CD4-positive, alpha-beta T cell treated with Interleukin-6 at 100 ng/mL for 8 hours (primary cell): ENCODE measurements around the gene HHAT.
A peak's percentile ranks its signal among the peaks of the same experiment; 100 is the strongest.
"Not testable (repeated sequence)": the region's sequence is repeated elsewhere in the genome, so short reads cannot be mapped to it uniquely, and the experiment has no call there.

Experiments
- DNase-seq: peaks from one replicate; pipeline ENCODE4 v3.0.0-alpha.2; 2020; ENCODE audit warnings: mixed read lengths, low spot score

The HHAT gene

GRCh38 chr1:210647406-210648333, 319.0 kb downstream of the HHAT start:
- DNase-seq = no peak

DNA sequence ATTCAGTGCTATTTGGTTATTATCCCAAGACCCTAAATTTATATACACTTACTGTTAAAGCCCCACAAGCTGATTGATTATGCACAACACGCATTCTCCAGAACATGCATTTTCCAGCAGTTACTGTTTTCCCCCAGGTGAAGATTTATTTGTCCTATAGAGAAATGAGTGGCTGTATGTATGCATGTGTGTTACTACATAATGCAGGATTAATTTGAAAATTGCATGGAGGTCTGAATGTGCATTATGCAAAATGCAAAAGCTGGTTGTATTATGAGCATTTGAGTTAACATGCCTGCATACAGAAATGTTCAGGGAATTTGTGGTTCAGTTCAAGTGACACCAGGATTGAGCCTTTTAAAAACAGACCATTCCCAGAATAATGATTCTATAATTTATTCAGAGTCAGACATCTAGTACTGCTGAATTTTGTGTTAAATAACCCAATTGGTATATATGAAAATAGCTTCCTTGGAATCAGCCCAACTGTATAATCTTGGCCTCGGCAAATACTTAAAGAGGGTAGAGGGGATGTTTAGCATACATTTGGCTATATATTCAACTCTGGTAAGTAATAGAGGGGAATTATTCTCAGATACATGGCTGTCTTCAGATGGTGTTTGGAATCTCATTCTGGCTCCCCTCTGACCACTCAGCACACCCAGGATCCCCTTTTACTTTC, 320.0 kb downstream of the HHAT start:
- DNase-seq = no peak

DNA sequence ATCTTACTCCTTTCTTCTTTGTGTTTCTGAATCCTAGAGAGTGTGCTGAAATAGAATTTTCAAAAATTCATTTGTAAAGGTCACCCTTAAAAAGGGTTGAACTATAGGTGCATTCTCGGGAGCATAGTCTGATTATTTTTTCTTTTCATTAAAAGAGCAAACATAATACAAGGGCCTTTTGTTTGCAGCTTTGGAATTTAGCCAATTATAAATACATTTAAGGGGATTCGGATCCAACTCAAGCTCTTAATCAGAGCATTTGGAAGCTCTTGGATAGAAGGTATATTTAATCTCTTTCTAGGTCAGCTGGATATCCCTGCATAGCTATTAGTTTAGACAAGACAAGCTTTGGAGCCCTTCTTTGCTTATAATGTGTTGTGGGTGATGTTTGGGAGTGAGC, 321.7 kb downstream of the HHAT start:
- no peak for DNase-seq

GRCh38 chr1:210652329-210652954, 323.7 kb downstream of the HHAT start:
- no peak for DNase-seq

DNA sequence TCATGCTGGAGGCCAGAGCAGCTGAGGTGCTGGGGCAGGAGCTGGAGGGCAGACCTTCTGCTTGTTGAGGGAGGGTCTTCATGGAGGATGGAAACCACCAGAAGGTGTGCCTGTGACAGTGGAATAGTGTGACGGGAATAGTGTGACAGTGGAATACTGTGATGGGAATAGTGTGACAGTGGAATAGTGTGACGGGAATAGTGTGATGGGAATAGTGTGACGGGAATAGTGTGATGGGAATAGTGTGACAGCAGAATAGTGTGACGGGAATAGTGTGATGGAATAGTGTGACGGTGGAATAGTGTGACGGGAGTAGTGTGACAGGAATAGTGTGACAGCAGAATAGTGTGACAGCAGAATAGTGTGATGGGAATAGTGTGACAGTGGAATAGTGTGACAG, 325.1 kb downstream of the HHAT start:
- peak; percentile 8 for DNase-seq

GRCh38 chr1:210654176-210654981, 325.7 kb downstream of the HHAT start:
- no peak for DNase-seq

DNA sequence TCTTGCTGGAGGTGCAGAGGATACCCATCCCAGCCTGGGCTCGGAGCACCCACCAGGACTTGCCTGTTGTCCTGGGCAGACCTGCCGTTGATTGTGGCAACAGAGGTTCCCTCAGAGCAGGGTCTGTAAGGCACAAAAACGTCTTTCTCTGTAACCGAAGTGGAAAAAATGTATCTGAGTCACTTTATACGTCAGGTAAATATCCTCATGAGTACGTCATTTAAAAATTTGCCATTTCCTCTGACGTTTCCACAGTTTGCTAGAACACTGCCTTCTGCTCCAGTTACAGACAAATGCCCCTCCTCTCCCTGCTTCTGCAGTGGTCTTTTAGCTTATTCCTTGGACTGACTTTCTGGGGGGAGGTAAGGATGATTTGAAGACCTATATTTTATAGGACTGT, 326.8 kb downstream of the HHAT start:
- DNase-seq = no peak

- DNase-seq = no peak
These were observed 329.1 kb downstream of the HHAT start for GRCh38 chr1:210657806-210658205.

- not testable (repeated sequence) for DNase-seq
These were observed 332.8 kb downstream of the HHAT start for GRCh38 chr1:210661520-210661919.

DNA sequence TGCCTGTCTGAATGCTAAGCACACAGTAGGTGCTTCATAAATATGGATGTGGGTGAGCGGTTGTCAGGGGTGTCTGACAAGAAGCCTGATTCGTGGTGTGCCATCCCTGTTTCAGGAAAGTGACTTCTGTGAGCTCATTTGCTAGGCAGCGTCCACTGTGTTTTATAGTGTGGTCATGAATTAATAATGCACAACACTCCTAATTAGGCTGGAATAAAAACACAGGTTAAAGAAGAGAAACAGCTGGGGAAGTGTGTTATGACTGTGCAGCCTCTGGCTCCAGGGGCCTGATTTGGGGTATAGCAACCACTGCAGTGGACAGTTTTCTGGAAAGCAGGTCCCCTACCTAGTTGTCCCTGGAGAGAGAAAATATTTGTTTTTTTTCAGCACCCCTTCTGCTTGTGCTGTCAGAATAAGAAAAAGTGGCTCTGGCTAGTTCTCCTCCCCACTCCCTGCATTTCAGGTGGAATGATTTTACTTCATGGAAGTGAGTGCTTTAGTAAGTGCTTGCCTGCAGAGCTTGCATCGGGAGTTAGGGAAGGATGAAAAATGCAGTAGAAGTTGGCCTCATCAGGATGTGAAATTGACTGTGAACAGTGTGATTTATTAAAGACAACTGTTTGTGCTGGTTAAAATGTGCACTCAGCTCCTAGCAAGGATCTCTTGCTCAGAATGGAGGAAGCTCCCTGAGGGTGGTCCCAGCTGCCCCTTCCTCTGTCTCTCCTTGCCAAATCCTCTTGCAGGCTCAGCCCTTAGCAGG, 333.8 kb downstream of the HHAT start:
- no peak for DNase-seq

DNA sequence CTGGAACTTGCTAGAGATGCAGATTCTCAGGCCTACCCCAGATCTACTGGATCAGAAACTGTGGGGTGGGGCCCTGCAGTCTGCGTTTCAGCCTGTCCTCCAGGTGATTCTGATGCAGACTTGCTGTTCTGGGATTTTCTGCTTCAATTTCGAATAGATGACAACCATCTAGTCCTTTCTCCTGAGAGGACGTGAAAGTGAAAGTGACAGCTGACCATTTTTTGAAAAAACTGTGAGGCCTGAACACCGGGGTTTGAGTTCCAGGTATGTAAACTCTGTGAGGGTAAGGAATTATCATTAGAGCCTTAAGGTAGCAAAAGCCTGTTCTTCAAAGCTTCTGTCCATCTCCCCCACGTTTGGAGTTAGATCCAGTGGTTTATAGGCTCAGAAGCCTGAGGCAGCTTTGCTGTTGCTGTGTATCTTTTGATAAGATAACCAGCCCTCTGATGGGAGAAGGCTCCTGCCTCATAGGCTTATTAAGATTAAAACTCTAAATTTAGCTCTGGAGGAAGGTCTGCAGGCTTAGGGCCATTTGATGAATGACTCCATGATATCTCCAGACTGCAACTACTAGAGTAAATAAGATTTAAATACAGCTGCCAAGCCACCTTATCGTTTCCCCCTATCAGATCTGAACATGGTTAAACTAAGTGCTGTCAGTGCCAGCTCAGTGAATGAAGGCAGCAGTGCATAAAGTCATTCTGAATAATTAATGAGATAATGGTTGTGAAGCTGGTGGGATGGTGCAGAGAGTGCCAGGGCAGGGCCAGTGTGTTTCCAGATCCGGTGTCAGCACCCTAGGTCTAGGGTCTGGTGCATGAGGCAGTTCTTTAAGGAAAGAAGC, 335.2 kb downstream of the HHAT start:
- no peak for DNase-seq

GRCh38 chr1:210669951-210670350, 341.2 kb downstream of the HHAT start:
- DNase-seq = no peak

DNA sequence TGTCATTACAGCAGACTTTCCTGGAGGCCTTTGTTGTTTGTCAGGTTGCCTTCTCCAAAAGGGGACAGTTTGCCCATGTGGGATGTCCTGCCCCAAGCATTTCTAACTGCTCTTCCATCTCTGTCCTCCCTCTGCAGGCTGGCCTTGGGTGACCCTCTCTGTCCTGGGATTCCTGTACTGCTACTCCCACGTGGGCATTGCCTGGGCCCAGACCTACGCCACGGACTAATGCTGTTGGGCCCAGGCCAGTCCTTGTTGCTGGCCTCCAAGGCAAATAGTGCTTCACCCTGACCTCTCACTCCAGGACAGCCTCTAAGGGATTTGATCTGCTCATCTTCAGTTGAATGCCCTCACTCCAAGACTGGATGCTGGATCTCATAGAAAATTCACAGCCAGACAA, 345.4 kb downstream of the HHAT start:
- no peak for DNase-seq

GRCh38 chr1:210676539-210676938, 347.8 kb downstream of the HHAT start:
- no peak for DNase-seq

DNA sequence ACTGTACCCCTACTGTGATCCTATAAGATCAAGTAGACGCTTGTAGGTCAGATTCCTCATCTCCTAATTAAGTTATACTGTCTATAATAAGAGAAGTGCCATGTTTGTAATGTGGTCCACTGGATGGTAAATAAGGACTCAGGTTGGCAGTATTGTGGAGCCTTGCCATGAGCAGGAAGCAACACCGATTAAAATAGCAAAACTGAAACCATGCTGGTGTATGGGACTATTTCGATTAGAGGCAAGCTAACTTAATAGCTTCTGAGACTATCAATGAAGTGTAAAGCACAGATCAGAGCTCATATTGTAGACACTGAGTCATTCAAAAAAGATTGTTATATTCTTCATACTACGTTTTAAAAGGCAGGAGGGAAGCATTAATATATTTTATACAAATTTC, 348.8 kb downstream of the HHAT start:
- no peak for DNase-seq

DNA sequence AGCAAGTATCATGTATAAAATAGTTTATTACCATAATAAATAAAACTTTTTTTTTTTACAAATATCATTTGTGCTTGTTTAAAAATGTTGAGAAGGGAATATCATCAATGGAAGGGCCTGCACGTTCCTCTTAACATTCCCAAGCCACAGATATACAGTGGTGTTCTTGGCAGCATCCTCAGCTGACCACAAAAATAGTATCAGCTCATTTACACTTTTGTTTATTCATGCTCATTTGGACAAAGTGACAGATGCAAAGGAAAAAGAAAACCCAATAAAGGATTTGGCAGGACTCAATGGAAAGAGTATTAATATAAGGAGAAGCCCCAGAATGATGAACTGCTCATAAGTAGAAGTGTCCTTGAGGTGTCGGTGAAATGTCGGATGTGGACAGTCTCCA, 349.6 kb downstream of the HHAT start:
- no peak for DNase-seq

- no peak for DNase-seq
These were observed 352.5 kb downstream of the HHAT start for GRCh38 chr1:210681158-210681557.

- DNase-seq = no peak
These were observed 354.8 kb downstream of the HHAT start for GRCh38 chr1:210683403-210684047.

- DNase-seq = no peak
These were observed 356.0 kb downstream of the HHAT start for GRCh38 chr1:210684466-210685294.
